Vagina (tissue), 2 donors: ENCODE data around the gene APOL3. TPM values are rescaled to one million over a fixed set of nuclear protein-coding genes. Genes with fewer than 3 reads are reported as not detected.

Source experiments
- DNase-seq, 2 donors: peaks; one replicate each; pipeline ENCODE4 v3.0.0-alpha.2; 2017; ENCODE audit errors: extremely low spot score in 2 of 2
- H3K27ac ChIP-seq: fragments of 200-600 bp; sonication (generic); one replicate; pipeline ENCODE4 v1.5.1; 2019
- H3K27me3 ChIP-seq: fragments of 200-600 bp; sonication (generic); one replicate; pipeline ENCODE4 v1.5.1; 2019
- H3K36me3 ChIP-seq, 2 donors: fragments of 200-600 bp; sonication (generic); one replicate each; pipeline ENCODE4 v1.5.1; 2017 to 2019
- H3K4me1 ChIP-seq: fragments of 200-600 bp; sonication (generic); one replicate; pipeline ENCODE4 v1.5.1; 2019
- H3K4me3 ChIP-seq, 2 donors: fragments of 200-600 bp; sonication (generic); 1 replicate in 1 of 2; 2 replicates in 1 of 2; pipeline ENCODE4 v1.5.1; 2016 to 2019
- H3K9me3 ChIP-seq: fragments of 200-600 bp; sonication (generic); one replicate; pipeline ENCODE4 v1.5.1; 2019
- CTCF ChIP-seq, 3 experiments: fragments of 450-650 bp in 2 of 3; fragments of 200-600 bp in 1 of 3; sonication (generic) in 1 of 3; IDR thresholded peaks; one replicate each; pipeline ENCODE4 v1.5.1; 2017 to 2019; ENCODE audit warnings: antibody characterized with exemption in 3 of 3, mild to moderate bottlenecking in 2 of 3, moderate library complexity in 2 of 3
- POLR2A ChIP-seq, 2 donors: fragments of 450-650 bp; IDR thresholded peaks; one replicate each; pipeline ENCODE4 v1.6.1; 2017; ENCODE audit warnings: antibody characterized with exemption in 2 of 2, mild to moderate bottlenecking in 2 of 2, moderate library complexity in 2 of 2
- POLR2AphosphoS5 ChIP-seq, 2 donors: sonication (generic); formaldehyde crosslinking; IDR thresholded peaks; one replicate each; pipeline ENCODE4 v1.9.0; 2017; ENCODE audit warnings: antibody characterized with exemption in 2 of 2, mild to moderate bottlenecking in 2 of 2, low read depth in 1 of 2; ENCODE audit not compliant: insufficient read depth in 1 of 2
- intact Hi-C: fragments of 100-400 bp; cut with DNase I; formaldehyde crosslinking; loops from one replicate; pipeline ENCODE4 v1.15.1; 2023
- total RNA-seq: library from RNA; depleted of rRNA; stranded (reverse); fragments of >200 nt; gene quantifications from one replicate; pipeline ENCODE4 v1.2.3, GENCODE V29; 2016

Gene APOL3
- total RNA-seq, 1 donor from 2014 or later: 48.9 TPM

GRCh38 chr22:36166518-36167220 lies 6.1 kb upstream of the APOL3 start:
- no peak for DNase-seq
- Histone ChIP-seq H3K27me3 (no peaks in the 10 kb centered on the region), H3K4me3 (no peak overlapping the region), H3K36me3 (no peaks in the 10 kb centered on the region), H3K27ac (no peak overlapping the region), H3K4me1 (no peaks in the 10 kb centered on the region), H3K9me3 (no peaks in the 10 kb centered on the region)
- intact Hi-C loops: no loop called here
- TF ChIP-seq POLR2AphosphoS5 (IDR thresholded peaks at IDR 0.05; ENCODE audit: insufficient read depth in 1 of 2, low read depth in 1 of 2) (no peak), POLR2A (IDR thresholded peaks at IDR 0.05) (no peak), CTCF (IDR thresholded peaks at IDR 0.05) (no peak)

- Histone ChIP-seq H3K4me1 (peaks cover 5% of the 10 kb centered on the region), H3K9me3 (no peaks in the 10 kb centered on the region), H3K27ac (no peak overlapping the region), H3K36me3 (no peaks in the 10 kb centered on the region), H3K27me3 (no peaks in the 10 kb centered on the region), H3K4me3 (no peak overlapping the region)
- TF ChIP-seq POLR2A (IDR thresholded peaks at IDR 0.05) (no peak), CTCF (IDR thresholded peaks at IDR 0.05) (no peak), POLR2AphosphoS5 (IDR thresholded peaks at IDR 0.05; ENCODE audit: insufficient read depth in 1 of 2, low read depth in 1 of 2) (no peak)
- no peak for DNase-seq
- intact Hi-C loops: no loop called here
These were observed 5.5 kb upstream of the APOL3 start for GRCh38 chr22:36166086-36166485.

- H3K9me3 ChIP-seq: no peaks in the 10 kb centered on the region
- peaks cover 14% of the 10 kb centered on the region for H3K4me1 ChIP-seq
- H3K4me3 ChIP-seq: no peak overlapping the region
- intact Hi-C loops: no loop called here
- TF ChIP-seq POLR2AphosphoS5 (IDR thresholded peaks at IDR 0.05; ENCODE audit: insufficient read depth in 1 of 2, low read depth in 1 of 2): no peak
- no peak for TF ChIP-seq CTCF (IDR thresholded peaks at IDR 0.05)
- no peak for TF ChIP-seq POLR2A (IDR thresholded peaks at IDR 0.05)
- H3K36me3 ChIP-seq: no peaks in the 10 kb centered on the region
- H3K27ac ChIP-seq: no peak overlapping the region
- no peak for DNase-seq
- no peaks in the 10 kb centered on the region for H3K27me3 ChIP-seq
These were observed 4.6 kb upstream of the APOL3 start for GRCh38 chr22:36165141-36165540.

GRCh38 chr22:36164621-36165020 lies 4.1 kb upstream of the APOL3 start:
- TF ChIP-seq CTCF (IDR thresholded peaks at IDR 0.05) (no peak), POLR2AphosphoS5 (IDR thresholded peaks at IDR 0.05; ENCODE audit: insufficient read depth in 1 of 2, low read depth in 1 of 2) (no peak), POLR2A (IDR thresholded peaks at IDR 0.05) (no peak)
- H3K27ac ChIP-seq: no peak overlapping the region
- intact Hi-C loops: no loop called here

GRCh38 chr22:36163497-36163896 lies 2.9 kb upstream of the APOL3 start:
- H3K4me3 ChIP-seq: no peak overlapping the region
- intact Hi-C loops: no loop called here
- H3K27ac ChIP-seq: no peak overlapping the region
- DNase-seq: no peak
- no peak for TF ChIP-seq POLR2A (IDR thresholded peaks at IDR 0.05)
- no peak for TF ChIP-seq POLR2AphosphoS5 (IDR thresholded peaks at IDR 0.05; ENCODE audit: insufficient read depth in 1 of 2, low read depth in 1 of 2)
- TF ChIP-seq CTCF (IDR thresholded peaks at IDR 0.05): no peak
- no peaks in the 10 kb centered on the region for H3K27me3 ChIP-seq
- peaks cover 31% of the 10 kb centered on the region for H3K4me1 ChIP-seq
- no peaks in the 10 kb centered on the region for H3K9me3 ChIP-seq
- H3K36me3 ChIP-seq: no peaks in the 10 kb centered on the region

More at GRCh38 chr22:36164621-36165020, 4.1 kb upstream of the APOL3 start:
- no peaks in the 10 kb centered on the region for H3K9me3 ChIP-seq
- H3K27me3 ChIP-seq: no peaks in the 10 kb centered on the region
- no peak overlapping the region for H3K4me3 ChIP-seq
- H3K4me1 ChIP-seq: peaks cover 19% of the 10 kb centered on the region
- no peaks in the 10 kb centered on the region for H3K36me3 ChIP-seq
- no peak for DNase-seq
